Measurements from ENCODE around the gene SCUBE3.
A peak's percentile ranks its signal among the peaks of the same experiment; 100 is the strongest.

Gene SCUBE3

DNA sequence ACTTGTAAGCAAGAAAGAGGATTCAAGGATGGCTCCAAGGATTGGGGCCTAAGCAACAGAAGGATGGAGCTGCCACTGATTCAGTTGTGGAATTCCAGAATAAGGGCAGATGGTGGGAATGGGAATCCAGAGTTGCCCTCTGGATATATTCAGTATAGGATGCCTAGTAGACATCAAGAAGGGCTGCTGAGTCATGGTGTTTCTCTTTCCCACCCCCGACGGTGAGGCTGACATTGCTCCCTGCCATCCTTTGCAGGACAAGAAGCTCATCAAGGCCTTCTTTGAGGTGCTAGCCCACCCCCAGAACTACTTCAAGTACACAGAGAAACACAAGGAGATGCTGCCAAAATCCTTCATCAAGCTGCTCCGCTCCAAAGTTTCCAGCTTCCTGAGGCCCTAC is 34.5 kb downstream of the SCUBE3 start:
- Histone ChIP-seq H3K27me3 (ENCODE audit: insufficient read depth, low read depth) (no peaks in the 10 kb centered on the region), H3K9ac (no peak overlapping the region), H3K4me2 (peak overlapping the region; percentile 60), H2AFZ (ENCODE audit: low read depth) (no peak overlapping the region), H3K4me3 (IDR thresholded peaks at IDR 0.05; ENCODE audit: insufficient read depth, low read depth, low read length) (no peak overlapping the region), H3K79me2 (ENCODE audit: insufficient read depth, low read depth) (no peaks in the 10 kb centered on the region), H3K36me3 (ENCODE audit: insufficient read depth) (no peaks in the 10 kb centered on the region), H4K20me1 (ENCODE audit: insufficient read depth) (no peaks in the 10 kb centered on the region), H3K4me1 (ENCODE audit: low read depth, poor library complexity, severe bottlenecking) (peaks cover 20% of the 10 kb centered on the region), H3K27ac (peak overlapping the region; percentile 31; the same call in 1 of the 2 replicates)
- TF ChIP-seq, protein P1, sequence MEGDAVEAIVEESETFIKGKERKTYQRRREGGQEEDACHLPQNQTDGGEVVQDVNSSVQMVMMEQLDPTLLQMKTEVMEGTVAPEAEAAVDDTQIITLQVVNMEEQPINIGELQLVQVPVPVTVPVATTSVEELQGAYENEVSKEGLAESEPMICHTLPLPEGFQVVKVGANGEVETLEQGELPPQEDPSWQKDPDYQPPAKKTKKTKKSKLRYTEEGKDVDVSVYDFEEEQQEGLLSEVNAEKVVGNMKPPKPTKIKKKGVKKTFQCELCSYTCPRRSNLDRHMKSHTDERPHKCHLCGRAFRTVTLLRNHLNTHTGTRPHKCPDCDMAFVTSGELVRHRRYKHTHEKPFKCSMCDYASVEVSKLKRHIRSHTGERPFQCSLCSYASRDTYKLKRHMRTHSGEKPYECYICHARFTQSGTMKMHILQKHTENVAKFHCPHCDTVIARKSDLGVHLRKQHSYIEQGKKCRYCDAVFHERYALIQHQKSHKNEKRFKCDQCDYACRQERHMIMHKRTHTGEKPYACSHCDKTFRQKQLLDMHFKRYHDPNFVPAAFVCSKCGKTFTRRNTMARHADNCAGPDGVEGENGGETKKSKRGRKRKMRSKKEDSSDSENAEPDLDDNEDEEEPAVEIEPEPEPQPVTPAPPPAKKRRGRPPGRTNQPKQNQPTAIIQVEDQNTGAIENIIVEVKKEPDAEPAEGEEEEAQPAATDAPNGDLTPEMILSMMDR (conservative IDR thresholded peaks at IDR 0.05; ENCODE audit: low read depth, low read length), result no peak

DNA sequence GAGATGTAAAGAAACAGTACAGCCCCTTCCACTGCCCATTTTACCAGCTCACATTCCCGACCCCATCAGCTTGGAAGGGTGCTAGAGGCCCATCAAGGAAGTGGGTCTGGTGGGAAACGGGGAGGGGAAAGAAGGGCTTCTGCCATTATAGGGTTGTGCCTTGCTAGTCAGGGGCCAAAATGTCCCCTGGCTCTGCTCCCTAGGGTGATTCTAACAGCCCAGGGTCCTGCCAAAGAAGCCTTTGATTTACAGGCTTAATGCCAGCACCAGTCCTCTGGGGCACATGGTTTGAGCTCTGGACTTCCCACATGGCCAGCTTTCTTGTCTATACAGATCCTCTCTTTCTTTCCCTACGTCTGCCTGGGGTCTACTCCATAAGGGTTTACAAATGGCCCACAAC is 35.2 kb downstream of the SCUBE3 start:
- Histone ChIP-seq H3K9ac (no peak overlapping the region), H3K27ac (no peak overlapping the region), H3K4me3 (IDR thresholded peaks at IDR 0.05; ENCODE audit: insufficient read depth, low read depth, low read length) (no peak overlapping the region)

DNA sequence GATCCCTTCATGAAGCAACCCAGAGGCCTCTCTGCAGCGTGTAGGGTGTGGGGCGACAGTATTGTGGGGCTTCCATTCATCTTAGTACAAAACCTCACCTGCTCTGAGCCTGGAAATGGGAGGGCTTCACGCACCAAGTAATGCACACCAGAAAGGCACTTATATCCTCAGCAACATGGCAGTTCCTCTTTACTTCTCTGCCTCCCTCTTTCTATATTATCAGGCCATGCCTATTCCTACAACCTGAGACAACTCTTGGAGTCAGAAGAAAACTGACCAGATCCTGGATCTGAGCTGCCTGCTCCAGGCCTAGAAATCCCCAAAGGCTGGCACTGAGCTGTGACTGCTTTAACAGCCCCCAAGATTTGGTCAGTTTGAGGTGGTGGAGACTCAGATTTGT is 38.2 kb downstream of the SCUBE3 start:
- H3K4me2 ChIP-seq, result no peak overlapping the region
- no peaks in the 10 kb centered on the region for H3K36me3 ChIP-seq (ENCODE audit: insufficient read depth)
- TF ChIP-seq, protein P1 (conservative IDR thresholded peaks at IDR 0.05; ENCODE audit: low read depth, low read length), result no peak
- H3K79me2 ChIP-seq (ENCODE audit: insufficient read depth, low read depth), result no peaks in the 10 kb centered on the region
- no peak overlapping the region for H2AFZ ChIP-seq (ENCODE audit: low read depth)
- H3K9ac ChIP-seq, result no peak overlapping the region
- H3K27ac ChIP-seq, result no peak overlapping the region
- H3K27me3 ChIP-seq (ENCODE audit: insufficient read depth, low read depth), result no peaks in the 10 kb centered on the region
- no peaks in the 10 kb centered on the region for H4K20me1 ChIP-seq (ENCODE audit: insufficient read depth)
- H3K4me1 ChIP-seq (ENCODE audit: low read depth, poor library complexity, severe bottlenecking), result peaks cover 23% of the 10 kb centered on the region
- H3K4me3 ChIP-seq (IDR thresholded peaks at IDR 0.05; ENCODE audit: insufficient read depth, low read depth, low read length), result no peak overlapping the region

More for the DNA sequence above, 35.2 kb downstream of the SCUBE3 start:
- peak overlapping the region; percentile 60; the same call in 1 of the 2 replicates for H3K4me2 ChIP-seq
- H3K79me2 ChIP-seq (ENCODE audit: insufficient read depth, low read depth), result no peaks in the 10 kb centered on the region
- no peak overlapping the region for H2AFZ ChIP-seq (ENCODE audit: low read depth)
- H3K36me3 ChIP-seq (ENCODE audit: insufficient read depth), result no peaks in the 10 kb centered on the region
- no peaks in the 10 kb centered on the region for H4K20me1 ChIP-seq (ENCODE audit: insufficient read depth)
- TF ChIP-seq, protein P1 (conservative IDR thresholded peaks at IDR 0.05; ENCODE audit: low read depth, low read length), result no peak
- H3K4me1 ChIP-seq (ENCODE audit: low read depth, poor library complexity, severe bottlenecking), result peaks cover 20% of the 10 kb centered on the region
- no peaks in the 10 kb centered on the region for H3K27me3 ChIP-seq (ENCODE audit: insufficient read depth, low read depth)

DNA sequence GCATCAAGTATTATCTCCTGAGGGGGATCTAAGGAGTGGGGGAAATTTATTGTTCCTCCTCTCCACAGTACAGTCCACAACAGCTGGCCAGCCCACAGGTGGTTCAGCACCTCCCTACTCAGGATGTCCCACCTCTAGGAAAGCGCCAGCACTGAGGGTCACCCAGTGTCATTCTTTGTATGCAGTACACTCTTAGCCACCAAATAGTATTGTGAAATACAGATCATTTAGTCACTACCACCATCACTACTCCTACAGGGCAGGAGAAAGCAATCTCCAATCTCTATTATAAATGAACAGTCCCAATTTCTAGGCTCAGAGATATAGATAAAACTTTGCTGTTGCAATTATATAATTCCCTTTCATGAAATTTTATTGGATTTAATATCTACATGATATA is 39.5 kb downstream of the SCUBE3 start:
- no peak overlapping the region for H3K4me2 ChIP-seq
- no peaks in the 10 kb centered on the region for H3K36me3 ChIP-seq (ENCODE audit: insufficient read depth)
- peaks cover 6% of the 10 kb centered on the region; the same call in 1 of the 2 replicates for H3K79me2 ChIP-seq (ENCODE audit: insufficient read depth, low read depth)
- no peak overlapping the region for H3K9ac ChIP-seq
- H3K4me1 ChIP-seq (ENCODE audit: low read depth, poor library complexity, severe bottlenecking), result peaks cover 19% of the 10 kb centered on the region
- H2AFZ ChIP-seq (ENCODE audit: low read depth), result no peak overlapping the region
- no peaks in the 10 kb centered on the region for H3K27me3 ChIP-seq (ENCODE audit: insufficient read depth, low read depth)
- no peak overlapping the region for H3K4me3 ChIP-seq (IDR thresholded peaks at IDR 0.05; ENCODE audit: insufficient read depth, low read depth, low read length)
- H4K20me1 ChIP-seq (ENCODE audit: insufficient read depth), result no peaks in the 10 kb centered on the region
- TF ChIP-seq, protein P1 (conservative IDR thresholded peaks at IDR 0.05; ENCODE audit: low read depth, low read length), result no peak
- no peak overlapping the region for H3K27ac ChIP-seq

Data from KMS-11 (cell line).